ENCODE results near the gene LTBP2. TPM values are rescaled to one million over a fixed set of nuclear protein-coding genes. Genes with fewer than 3 reads are reported as not detected.
A peak's percentile ranks its signal among the peaks of the same experiment; 100 is the strongest.

The LTBP2 gene
- total RNA-seq, 1 donor, result 210 TPM

DNA sequence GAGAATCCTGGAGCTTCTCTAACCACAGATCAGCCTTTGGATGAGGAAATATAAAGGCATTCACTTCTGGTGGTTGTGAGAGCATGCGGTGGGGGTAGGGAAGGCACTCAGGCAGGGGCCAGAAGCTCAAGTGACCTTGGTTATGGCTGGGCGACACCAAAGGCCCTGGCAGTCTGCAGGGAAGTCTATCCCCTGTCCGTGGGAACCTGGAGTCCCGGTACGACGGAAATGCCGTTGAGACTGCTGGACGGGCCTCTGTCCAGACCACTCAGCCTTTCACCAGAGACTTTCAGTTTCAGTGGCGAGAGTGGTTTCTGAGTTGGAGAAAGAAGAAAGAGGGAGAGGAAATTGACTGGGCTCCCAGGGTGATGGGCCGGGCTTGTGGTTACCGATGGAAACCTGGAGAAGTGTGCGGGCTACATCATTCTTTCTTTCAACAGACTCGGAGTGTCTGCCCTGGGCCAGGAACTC is 97.5 kb downstream of the LTBP2 start:
- TF ChIP-seq, protein P1, sequence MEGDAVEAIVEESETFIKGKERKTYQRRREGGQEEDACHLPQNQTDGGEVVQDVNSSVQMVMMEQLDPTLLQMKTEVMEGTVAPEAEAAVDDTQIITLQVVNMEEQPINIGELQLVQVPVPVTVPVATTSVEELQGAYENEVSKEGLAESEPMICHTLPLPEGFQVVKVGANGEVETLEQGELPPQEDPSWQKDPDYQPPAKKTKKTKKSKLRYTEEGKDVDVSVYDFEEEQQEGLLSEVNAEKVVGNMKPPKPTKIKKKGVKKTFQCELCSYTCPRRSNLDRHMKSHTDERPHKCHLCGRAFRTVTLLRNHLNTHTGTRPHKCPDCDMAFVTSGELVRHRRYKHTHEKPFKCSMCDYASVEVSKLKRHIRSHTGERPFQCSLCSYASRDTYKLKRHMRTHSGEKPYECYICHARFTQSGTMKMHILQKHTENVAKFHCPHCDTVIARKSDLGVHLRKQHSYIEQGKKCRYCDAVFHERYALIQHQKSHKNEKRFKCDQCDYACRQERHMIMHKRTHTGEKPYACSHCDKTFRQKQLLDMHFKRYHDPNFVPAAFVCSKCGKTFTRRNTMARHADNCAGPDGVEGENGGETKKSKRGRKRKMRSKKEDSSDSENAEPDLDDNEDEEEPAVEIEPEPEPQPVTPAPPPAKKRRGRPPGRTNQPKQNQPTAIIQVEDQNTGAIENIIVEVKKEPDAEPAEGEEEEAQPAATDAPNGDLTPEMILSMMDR (IDR thresholded peaks at IDR 0.05; ENCODE audit: insufficient read depth, low read depth, low read length), result no peak
- H3K4me3 ChIP-seq (ENCODE audit: low read depth, low read length), result peak overlapping the region; percentile 1
- peak; percentile 89 for DNase-seq (ENCODE audit: low read depth)

DNA sequence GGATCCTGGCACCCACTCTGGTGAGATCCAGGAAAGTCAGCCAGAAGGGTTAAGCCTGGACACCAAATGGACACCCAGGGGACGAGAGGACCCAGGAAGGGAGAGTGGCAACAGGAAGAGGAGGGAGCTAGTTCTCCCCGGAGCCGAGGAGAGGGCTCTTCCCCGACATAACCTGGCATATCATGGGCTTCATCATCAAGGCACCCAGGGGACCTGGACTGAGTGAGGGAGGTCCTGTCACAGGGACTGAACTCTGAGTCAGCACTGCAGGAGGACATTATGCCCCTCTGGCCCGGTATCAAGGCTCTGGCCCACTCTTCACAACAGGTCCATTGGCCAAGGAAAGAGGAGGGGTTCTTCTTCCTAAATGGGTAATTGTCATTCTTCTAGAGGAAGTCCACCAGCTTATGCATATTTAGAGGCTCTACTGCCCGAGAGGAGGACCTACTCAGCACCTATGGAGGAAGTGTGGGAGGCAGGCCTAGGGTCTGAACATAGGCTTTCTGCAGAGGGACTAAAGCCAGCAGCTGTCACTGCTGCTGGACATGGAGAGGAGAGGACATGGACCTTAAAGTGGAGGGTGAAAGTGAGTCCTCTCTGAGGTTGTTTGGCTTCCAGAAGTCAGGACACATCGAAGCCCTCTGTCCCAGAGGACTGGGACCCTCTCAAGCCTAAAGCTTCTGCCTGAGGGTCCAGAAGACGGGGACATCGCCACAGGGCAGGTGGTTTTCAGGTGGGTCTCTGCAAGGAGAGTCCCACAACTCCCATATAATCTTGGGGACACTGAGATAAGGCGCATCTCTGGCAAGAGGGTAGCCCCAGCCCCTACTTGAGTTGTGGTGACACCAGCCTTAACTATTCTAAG is 99.8 kb downstream of the LTBP2 start:
- DNase-seq (ENCODE audit: low read depth), result no peak
- no peak overlapping the region for H3K4me3 ChIP-seq (ENCODE audit: low read depth, low read length)
- TF ChIP-seq, protein P1 (IDR thresholded peaks at IDR 0.05; ENCODE audit: insufficient read depth, low read depth, low read length), result no peak

DNA sequence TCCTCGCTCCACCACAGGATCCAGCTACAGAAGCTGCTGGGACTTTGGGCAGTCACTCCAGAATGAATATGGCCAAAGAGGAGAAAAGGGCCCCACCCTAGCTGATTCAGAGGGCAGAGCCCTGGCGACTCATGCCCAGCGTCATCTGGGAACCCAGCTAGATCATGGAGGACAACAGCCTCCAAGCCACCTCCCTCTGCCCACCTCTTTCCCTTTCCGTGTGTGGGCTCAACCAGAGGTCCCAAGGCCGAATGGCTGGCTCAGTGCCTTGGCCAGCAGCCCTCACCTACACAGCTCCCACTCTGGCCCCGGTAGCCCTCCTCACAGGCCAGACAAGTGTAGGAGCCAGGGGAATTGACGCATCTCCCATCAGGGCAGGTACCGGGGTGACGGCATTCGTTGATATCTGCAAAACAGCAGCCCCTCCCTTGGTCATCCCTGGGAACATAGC is 101.1 kb downstream of the LTBP2 start:
- TF ChIP-seq, protein P1 (IDR thresholded peaks at IDR 0.05; ENCODE audit: insufficient read depth, low read depth, low read length), result no peak
- no peak overlapping the region for H3K4me3 ChIP-seq (ENCODE audit: low read depth, low read length)
- DNase-seq (ENCODE audit: low read depth), result peak; percentile 36

DNA sequence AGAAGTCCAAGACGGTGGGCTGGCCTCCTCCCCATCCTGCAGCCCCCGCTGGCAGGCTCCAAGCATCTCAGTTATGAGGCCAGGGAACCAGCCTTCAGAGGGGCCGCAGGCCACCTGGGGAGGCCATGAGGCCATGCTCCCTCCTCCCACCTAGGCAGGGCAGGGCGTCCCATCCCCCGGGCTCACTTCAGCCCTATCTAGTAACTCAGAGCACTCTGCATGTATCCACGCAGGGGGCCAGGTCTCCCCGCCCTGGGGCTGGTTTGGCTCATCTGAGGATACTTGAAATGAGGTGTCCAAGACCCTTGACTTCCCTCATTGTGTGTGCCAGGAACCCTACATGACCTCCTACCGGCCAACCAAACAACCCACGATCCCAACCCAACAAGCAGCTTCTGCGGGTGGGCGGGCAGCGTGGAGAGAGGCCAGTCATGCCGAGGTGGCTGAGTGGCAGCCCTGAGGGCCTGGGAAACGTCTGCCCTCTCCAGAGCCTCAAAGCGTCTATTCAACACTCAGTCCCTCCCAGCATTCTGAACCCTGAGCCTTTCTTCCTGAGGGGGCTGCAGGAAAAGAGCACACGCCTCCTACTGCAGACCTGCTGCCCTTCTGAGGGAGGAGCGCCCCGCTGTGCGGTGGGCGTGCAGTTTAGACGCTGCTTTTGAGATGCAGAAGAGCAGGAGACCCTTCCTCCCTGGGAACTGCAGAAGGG is 101.7 kb downstream of the LTBP2 start:
- no peak overlapping the region for H3K4me3 ChIP-seq (ENCODE audit: low read depth, low read length)

DNA sequence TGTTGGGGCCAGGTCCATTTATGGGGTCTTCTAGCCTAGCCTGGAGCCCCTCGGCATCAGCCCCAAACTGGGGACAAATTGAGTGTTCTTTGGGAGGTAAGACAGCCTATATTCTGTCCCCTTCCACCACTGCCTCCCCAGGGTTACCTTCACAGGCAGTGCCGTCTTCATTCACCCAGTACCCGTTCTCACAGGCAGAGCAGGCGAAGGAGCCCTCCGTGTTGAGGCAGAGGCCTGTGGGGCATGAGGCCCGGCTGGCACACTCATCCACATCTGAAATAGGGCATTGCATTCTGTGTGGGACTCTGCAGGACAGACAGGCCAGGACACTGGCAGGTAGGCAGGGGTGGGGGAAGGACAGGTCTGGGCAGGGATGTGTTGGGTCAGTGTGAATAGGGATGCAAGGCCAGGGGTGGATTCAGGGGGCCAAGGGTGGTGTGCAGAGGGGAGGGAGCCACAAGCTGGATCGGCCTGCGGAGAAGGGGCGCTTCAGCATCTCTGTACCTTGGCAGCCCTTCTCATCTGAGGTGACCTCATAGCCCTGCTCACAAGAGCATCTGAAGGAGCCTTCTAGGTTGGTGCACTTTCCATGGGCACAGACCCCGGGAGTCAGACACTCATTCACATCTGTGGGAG is 102.3 kb downstream of the LTBP2 start:
- H3K4me3 ChIP-seq (ENCODE audit: low read depth, low read length), result no peak overlapping the region
- no peak for DNase-seq (ENCODE audit: low read depth)
- TF ChIP-seq, protein P1 (IDR thresholded peaks at IDR 0.05; ENCODE audit: insufficient read depth, low read depth, low read length), result no peak

More for the DNA sequence above, 101.7 kb downstream of the LTBP2 start:
- no peak for DNase-seq (ENCODE audit: low read depth)
- TF ChIP-seq, protein P1 (IDR thresholded peaks at IDR 0.05; ENCODE audit: insufficient read depth, low read depth, low read length), result no peak

DNA sequence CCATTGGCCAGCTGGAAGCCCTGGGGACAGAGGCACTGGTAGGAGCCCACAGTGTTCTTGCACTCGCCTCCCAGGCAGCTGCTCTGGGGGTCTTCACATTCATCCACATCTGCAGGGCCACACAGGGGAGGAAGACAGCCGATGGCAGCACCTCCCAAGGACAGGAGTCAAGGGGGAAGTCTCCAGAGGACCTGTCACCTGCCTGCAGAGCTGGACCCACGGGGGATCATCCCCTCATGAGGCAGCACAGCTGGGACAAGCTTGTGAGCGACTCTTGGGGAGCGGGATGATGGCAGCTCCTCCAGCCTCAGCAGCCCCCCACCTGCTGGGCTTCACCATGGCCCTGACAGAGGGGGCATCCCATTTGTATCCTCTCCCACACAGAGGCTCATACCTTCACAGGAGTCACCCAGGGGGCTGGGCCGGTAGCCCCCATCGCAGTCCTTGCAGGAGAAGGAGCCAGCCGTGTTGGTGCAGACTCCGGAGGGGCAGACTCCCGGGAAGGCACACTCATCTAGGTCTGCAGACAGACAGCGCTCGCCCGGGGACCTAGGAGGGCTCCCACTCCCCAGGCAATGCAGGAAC is 103.1 kb downstream of the LTBP2 start:
- H3K4me3 ChIP-seq (ENCODE audit: low read depth, low read length), result no peak overlapping the region
- TF ChIP-seq, protein P1 (IDR thresholded peaks at IDR 0.05; ENCODE audit: insufficient read depth, low read depth, low read length), result no peak
- DNase-seq (ENCODE audit: low read depth), result no peak
